Body of pancreas (tissue), 4 donors: ENCODE results near the gene FLNC. TPM values are rescaled to one million over a fixed set of nuclear protein-coding genes. Genes with fewer than 3 reads are reported as not detected.

Experiments
- ATAC-seq: fragments of 150-250 bp; one replicate; pipeline ENCODE4 v1.9.1; 2016
- DNase-seq, 4 donors: peaks; one replicate each; pipeline ENCODE4 v3.0.0-alpha.2; 2019
- H3K27ac ChIP-seq, 4 donors: fragments of 200-600 bp; sonication (generic); 1 replicate in 3 of 4; 2 replicates in 1 of 4; pipeline versions ENCODE4 v1.5.1 to v1.6.1; 2016 to 2019; ENCODE audit warnings: mild to moderate bottlenecking in 1 of 4, mixed read lengths in 1 of 4, moderate library complexity in 1 of 4
- H3K27me3 ChIP-seq, 2 donors: fragments of 200-600 bp; sonication (generic); one replicate each; pipeline ENCODE4 v1.6.0; 2016; ENCODE audit warnings: mild to moderate bottlenecking in 1 of 2
- H3K36me3 ChIP-seq, 2 donors: fragments of 200-600 bp; sonication (generic); replicated peaks in 1 of 2; 2 replicates each; pipeline ENCODE4 v1.5.1; 2016; ENCODE audit warnings: low read depth in 2 of 2; ENCODE audit not compliant: insufficient read depth in 1 of 2
- H3K4me1 ChIP-seq: fragments of 200-600 bp; sonication (generic); one replicate; pipeline ENCODE4 v1.6.0; 2016
- H3K4me3 ChIP-seq, 2 donors: fragments of 200-600 bp; sonication (generic); 1 replicate in 1 of 2; 2 replicates in 1 of 2; pipeline ENCODE4 v1.5.1; 2016 to 2019
- H3K9me3 ChIP-seq, 3 donors: fragments of 200-600 bp; sonication (generic); 1 replicate in 2 of 3; 2 replicates in 1 of 3; pipeline ENCODE4 v1.5.1; 2016
- POLR2A ChIP-seq, 3 donors: fragments of 450-650 bp; IDR thresholded peaks; one replicate each; pipeline ENCODE4 v1.6.1; 2016; ENCODE audit warnings: antibody characterized with exemption in 3 of 3, mild to moderate bottlenecking in 2 of 3
- WGBS, 2 donors: methylation state at CpG; one replicate each; pipeline ENCODE4 v1.1.5; 2017; 5-methylcytosine and 5-hydroxymethylcytosine counted together
- intact Hi-C: fragments of 100-400 bp; cut with DNase I; formaldehyde crosslinking; loops from one replicate; pipeline ENCODE4 v1.15.1; 2023
- total RNA-seq, 2 donors: library from RNA; depleted of rRNA; stranded (reverse); fragments of >200 nt; gene quantifications; one replicate each; pipeline ENCODE4 v1.1.0, GENCODE V29; 2016
- TF ChIP-seq, protein P1 (sequence below), 7 experiments: fragments of 450-650 bp in 4 of 7; fragments of 200-600 bp in 3 of 7; sonication (generic) in 3 of 7; IDR thresholded peaks; one replicate each; pipeline ENCODE4 v1.5.1; 2016 to 2019; ENCODE audit warnings: antibody characterized with exemption in 7 of 7

Gene FLNC
- total RNA-seq, 2 donors from 2014 or later, result 1.8 to 4.0 TPM

DNA sequence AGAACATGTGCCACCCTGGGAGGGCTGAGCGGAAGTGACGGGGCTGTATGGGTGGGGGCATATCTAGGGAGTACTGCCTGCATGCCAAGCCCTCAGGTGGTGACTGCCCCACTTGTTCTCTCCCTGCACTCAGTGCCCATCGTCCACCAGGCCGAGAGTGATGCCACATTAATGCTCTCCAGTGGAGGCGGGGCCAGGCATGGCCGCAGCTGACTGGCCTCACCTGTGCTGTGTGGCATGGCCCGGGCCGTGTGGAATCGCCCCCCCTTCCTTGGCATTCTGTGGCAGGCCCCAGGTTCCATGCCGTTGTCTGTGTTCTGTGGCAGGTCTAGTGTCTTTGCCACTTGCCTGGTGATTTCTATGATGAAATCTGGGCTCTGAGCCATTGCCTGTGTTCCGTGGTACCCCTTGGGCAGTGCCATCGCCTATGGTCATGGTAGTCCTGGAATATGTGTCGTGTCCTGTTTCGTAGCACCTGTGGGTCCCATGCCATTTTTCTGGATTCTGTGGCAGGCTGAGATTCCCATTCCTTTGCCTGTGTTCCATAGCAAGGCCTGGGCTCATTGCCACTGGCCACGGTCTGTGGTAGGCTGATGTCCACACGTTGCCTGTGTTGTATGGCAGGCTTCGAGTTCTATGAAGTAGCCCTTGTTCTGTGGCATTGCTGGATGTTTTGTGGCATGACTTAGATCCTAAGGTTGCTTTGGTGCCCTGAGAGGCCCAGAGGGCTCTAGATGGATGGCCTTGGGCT is 8.9 kb downstream of the FLNC start:
- H3K9me3 ChIP-seq, result no peaks in the 10 kb centered on the region
- TF ChIP-seq, protein P1, sequence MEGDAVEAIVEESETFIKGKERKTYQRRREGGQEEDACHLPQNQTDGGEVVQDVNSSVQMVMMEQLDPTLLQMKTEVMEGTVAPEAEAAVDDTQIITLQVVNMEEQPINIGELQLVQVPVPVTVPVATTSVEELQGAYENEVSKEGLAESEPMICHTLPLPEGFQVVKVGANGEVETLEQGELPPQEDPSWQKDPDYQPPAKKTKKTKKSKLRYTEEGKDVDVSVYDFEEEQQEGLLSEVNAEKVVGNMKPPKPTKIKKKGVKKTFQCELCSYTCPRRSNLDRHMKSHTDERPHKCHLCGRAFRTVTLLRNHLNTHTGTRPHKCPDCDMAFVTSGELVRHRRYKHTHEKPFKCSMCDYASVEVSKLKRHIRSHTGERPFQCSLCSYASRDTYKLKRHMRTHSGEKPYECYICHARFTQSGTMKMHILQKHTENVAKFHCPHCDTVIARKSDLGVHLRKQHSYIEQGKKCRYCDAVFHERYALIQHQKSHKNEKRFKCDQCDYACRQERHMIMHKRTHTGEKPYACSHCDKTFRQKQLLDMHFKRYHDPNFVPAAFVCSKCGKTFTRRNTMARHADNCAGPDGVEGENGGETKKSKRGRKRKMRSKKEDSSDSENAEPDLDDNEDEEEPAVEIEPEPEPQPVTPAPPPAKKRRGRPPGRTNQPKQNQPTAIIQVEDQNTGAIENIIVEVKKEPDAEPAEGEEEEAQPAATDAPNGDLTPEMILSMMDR (IDR thresholded peaks at IDR 0.05), result no peak
- no peak for TF ChIP-seq POLR2A (IDR thresholded peaks at IDR 0.05)
- H3K4me3 ChIP-seq, result no peak overlapping the region
- H3K27ac ChIP-seq, result no peak overlapping the region
- DNase-seq, result peak in 1 of 4 donors; percentile 3
- H3K36me3 ChIP-seq, result no peaks in the 10 kb centered on the region
- WGBS, 2 donors, result 89 to 94% methylated on average over 16 to 17 of the region's 17 CpGs
- no peaks in the 10 kb centered on the region for H3K4me1 ChIP-seq
- no peak for ATAC-seq
- H3K27me3 ChIP-seq, result no peaks in the 10 kb centered on the region
- intact Hi-C loops, result no loop called here

DNA sequence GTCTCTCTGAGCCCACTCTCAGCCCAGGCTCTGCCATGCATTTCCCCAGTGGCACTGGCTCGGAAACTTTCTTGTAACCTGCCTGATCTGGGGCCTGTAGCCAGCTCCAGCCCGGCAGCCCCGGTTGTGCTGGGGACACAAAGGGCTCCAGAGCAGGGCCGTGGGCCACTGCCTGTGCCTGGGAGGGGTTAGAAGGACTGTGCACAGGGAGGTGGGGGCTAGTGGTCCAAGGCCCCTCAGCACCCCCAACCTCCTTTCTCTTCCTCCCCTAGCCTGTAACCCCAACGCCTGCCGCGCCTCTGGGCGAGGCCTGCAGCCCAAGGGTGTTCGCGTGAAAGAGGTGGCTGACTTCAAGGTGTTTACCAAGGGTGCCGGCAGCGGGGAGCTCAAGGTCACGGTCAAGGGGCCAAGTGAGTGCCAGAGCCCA is 9.6 kb downstream of the FLNC start:
- TF ChIP-seq, protein P1 (IDR thresholded peaks at IDR 0.05), result no peak
- TF ChIP-seq POLR2A (IDR thresholded peaks at IDR 0.05), result no peak

DNA sequence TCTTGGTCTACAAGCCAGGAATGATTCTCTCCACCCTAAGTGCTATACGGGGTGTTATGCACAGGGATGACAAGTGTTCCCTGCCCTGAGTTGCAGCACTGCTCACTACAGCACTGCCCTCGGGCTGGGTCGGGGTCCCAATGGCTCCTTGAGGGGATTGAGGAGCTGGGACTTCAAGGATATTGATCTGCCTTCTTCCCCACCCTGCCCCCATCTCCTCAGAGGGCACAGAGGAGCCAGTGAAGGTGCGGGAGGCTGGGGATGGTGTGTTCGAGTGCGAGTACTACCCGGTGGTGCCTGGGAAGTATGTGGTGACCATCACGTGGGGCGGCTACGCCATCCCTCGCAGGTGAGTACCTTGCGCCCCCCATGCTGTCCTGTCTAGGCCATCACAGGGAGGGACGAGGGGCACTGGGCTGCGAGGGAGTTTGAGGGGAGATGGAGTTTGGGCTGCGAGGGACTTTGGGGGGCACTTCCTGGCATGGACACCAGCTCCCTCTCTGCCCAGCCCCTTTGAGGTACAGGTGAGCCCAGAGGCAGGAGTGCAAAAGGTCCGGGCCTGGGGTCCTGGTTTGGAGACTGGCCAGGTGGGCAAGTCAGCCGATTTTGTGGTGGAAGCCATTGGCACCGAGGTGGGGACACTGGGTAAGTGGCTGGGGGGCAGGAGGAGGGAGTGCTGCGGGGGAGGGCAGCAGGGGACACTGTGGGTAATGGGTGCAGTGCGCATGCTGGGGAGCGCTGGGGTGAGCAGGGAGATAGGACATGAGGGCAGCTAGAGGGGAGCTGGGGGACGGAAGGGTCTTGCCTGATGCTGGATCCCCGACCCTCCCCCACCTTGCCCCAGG is 10.3 kb downstream of the FLNC start:
- no peak for TF ChIP-seq POLR2A (IDR thresholded peaks at IDR 0.05)
- TF ChIP-seq, protein P1 (IDR thresholded peaks at IDR 0.05), result no peak
- DNase-seq (peak in 1 of 4 donors; percentile 6), ATAC-seq (no peak)
- no peak overlapping the region for H3K4me3 ChIP-seq
- 70 to 73% methylated on average over 16 to 23 of the region's 23 CpGs for WGBS, 2 donors
- H3K9me3 ChIP-seq, result no peaks in the 10 kb centered on the region
- no peaks in the 10 kb centered on the region for H3K4me1 ChIP-seq
- no peaks in the 10 kb centered on the region for H3K36me3 ChIP-seq
- no peaks in the 10 kb centered on the region for H3K27me3 ChIP-seq
- no peak overlapping the region for H3K27ac ChIP-seq
- intact Hi-C loops, result no loop called here

More for the DNA sequence above, 9.6 kb downstream of the FLNC start:
- DNase-seq (peak in 1 of 4 donors; percentile 10), ATAC-seq (no peak)
- Histone ChIP-seq H3K27me3 (no peaks in the 10 kb centered on the region), H3K27ac (no peak overlapping the region), H3K4me3 (no peak overlapping the region), H3K36me3 (no peaks in the 10 kb centered on the region), H3K9me3 (no peaks in the 10 kb centered on the region), H3K4me1 (no peaks in the 10 kb centered on the region)
- WGBS, 2 donors, result 66 to 73% methylated on average over 7 to 13 of the region's 13 CpGs
- intact Hi-C loops, result no loop called here

DNA sequence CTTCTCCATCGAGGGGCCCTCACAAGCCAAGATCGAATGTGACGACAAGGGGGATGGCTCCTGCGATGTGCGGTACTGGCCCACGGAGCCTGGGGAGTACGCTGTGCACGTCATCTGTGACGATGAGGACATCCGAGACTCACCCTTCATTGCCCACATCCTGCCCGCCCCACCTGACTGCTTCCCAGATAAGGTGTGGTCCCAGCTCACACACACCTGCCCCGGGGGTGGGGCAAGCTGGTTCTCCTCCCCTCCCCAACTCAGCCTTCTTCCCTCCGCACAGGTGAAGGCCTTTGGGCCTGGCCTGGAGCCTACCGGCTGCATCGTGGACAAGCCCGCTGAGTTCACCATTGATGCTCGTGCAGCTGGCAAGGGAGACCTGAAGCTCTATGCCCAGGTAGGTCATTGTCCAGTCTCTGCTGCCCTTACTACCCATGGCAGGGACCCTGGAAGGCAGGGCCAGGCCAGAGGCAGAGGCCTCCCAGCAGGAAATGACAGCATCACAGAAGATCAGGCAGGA is 11.0 kb downstream of the FLNC start:
- intact Hi-C loops, result no loop called here
- H3K9me3 ChIP-seq, result no peaks in the 10 kb centered on the region
- WGBS, 2 donors, result 77 to 79% methylated on average over 9 to 17 of the region's 17 CpGs
- DNase-seq (peak in 1 of 4 donors; percentile 6), ATAC-seq (no peak)
- no peak overlapping the region for H3K27ac ChIP-seq
- no peak overlapping the region for H3K4me3 ChIP-seq
- H3K4me1 ChIP-seq, result no peaks in the 10 kb centered on the region
- H3K36me3 ChIP-seq, result no peaks in the 10 kb centered on the region
- H3K27me3 ChIP-seq, result no peaks in the 10 kb centered on the region
- TF ChIP-seq, protein P1 (IDR thresholded peaks at IDR 0.05), result no peak
- TF ChIP-seq POLR2A (IDR thresholded peaks at IDR 0.05), result no peak
